ENCODE results near the gene ARGLU1.

DNA sequence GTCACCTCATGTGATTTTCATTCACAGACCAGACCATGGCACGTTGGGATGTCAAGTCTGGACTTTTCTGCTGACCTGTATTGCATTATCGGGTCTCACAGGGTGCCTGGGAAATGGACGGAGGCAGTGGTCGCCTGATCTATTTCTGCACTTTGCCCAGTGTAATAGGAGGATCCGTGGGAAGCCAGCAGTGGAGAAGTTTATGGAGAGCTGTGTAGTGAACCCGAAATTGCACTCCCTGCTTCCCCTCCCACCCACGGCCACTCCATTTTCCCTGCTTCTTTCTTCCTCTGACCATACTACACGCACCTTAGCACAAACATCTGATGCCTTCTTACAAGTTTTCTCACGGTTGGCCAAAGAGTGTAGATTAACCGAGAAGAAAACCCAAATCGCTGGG lies 49.4 kb downstream of the ARGLU1 start:
- TF ChIP-seq CTCF (IDR thresholded peaks at IDR 0.05) (no peak), ZFX (IDR thresholded peaks at IDR 0.05; ENCODE audit: borderline replicate concordance) (no peak)

All from 22Rv1 (cell line).